ENCODE measurements around the gene GNB3. TPM values are rescaled to one million over a fixed set of nuclear protein-coding genes. Genes with fewer than 3 reads are reported as not detected.

The GNB3 gene
- total RNA-seq, 1 experiment from 2014 or later: 0.21 TPM

- intact Hi-C loops (cut with micrococcal nuclease; ENCODE audit: unreplicated experiment) (no loop called here), in situ Hi-C loops (cut with HindIII; ENCODE audit: low pct_unique_long_range_greater_than_20kb, low sequenced_read_pairs) (no loop called here)
- H3K9me3 ChIP-seq (ENCODE audit: control insufficient read depth, insufficient read depth, low read depth, low read length): no peaks in the 10 kb centered on the region
- ATAC-seq: peak; percentile 78
- H3K27me3 ChIP-seq (ENCODE audit: control insufficient read depth, insufficient read depth, low read length): no peaks in the 10 kb centered on the region
- peak within 1 kb of the TSS; percentile 82 for H3K27ac ChIP-seq (ENCODE audit: low read length)
- H3K36me3 ChIP-seq (ENCODE audit: control insufficient read depth, insufficient read depth, low read length): peaks cover 6% of the 10 kb centered on the region; the same call in 1 of the 2 replicates
- H3K4me1 ChIP-seq (ENCODE audit: control insufficient read depth, insufficient read depth, low read length): peaks cover 28% of the 10 kb centered on the region
- ChIA-PET POLR2A (interaction anchor here (0.6 to 0.9 kb wide), 7 partner anchors 15 to 179 kb away, joined by 3 to 17 read pairs (median 8); partner anchors contain the start of genes PTMS, USP5 and ZNF384), CTCF (no interaction called here)
- no TSS peak for BruUV-seq (replicated peaks)
- TF ChIP-seq TCF7L2 (IDR thresholded peaks at IDR 0.05; ENCODE audit: low read depth, low read length): no peak
- peak; percentile 97 for TF ChIP-seq POLR2AphosphoS5 (IDR thresholded peaks at IDR 0.05; ENCODE audit: low read depth, low read length)
- TF ChIP-seq REST (IDR thresholded peaks at IDR 0.05; ENCODE audit: insufficient read depth in 1 of 2, low read depth in 2 of 2, low read length in 1 of 2): no peak
- TF ChIP-seq SIN3A (IDR thresholded peaks at IDR 0.05; ENCODE audit: borderline replicate concordance, insufficient read depth, low read depth, low read length): peak; percentile 71; the same call in 1 of the 2 replicates
- no peak for TF ChIP-seq CTCF (IDR thresholded peaks at IDR 0.05)
- H3K4me3 ChIP-seq (ENCODE audit: low read depth in 2 of 2, low read length in 2 of 2): peak within 1 kb of the TSS; percentile 61 to 92
- DNase-seq (ENCODE audit: low read depth, low spot score): no peak
These were observed 26.9 kb downstream of the GNB3 start, which contains the start of gene TPI1 for GRCh38 chr12:6867413-6868210. TPI1 (plus strand) TSS chr12:6867531; CDS start chr12:6867567, 36 bp downstream.

- no peak for TF ChIP-seq CTCF (IDR thresholded peaks at IDR 0.05)
- TF ChIP-seq TCF7L2 (IDR thresholded peaks at IDR 0.05; ENCODE audit: low read depth, low read length): no peak
- TF ChIP-seq SIN3A (IDR thresholded peaks at IDR 0.05; ENCODE audit: borderline replicate concordance, insufficient read depth, low read depth, low read length): no peak
- TF ChIP-seq POLR2AphosphoS5 (IDR thresholded peaks at IDR 0.05; ENCODE audit: low read depth, low read length): no peak
- Histone ChIP-seq H3K27ac (ENCODE audit: low read length) (peak overlapping the region; percentile 72), H3K4me1 (ENCODE audit: control insufficient read depth, insufficient read depth, low read length) (peaks cover 28% of the 10 kb centered on the region), H3K4me3 (ENCODE audit: low read depth in 2 of 2, low read length in 2 of 2) (peak overlapping the region; percentile 61 to 92), H3K36me3 (ENCODE audit: control insufficient read depth, insufficient read depth, low read length) (peaks cover 6% of the 10 kb centered on the region; the same call in 1 of the 2 replicates), H3K27me3 (ENCODE audit: control insufficient read depth, insufficient read depth, low read length) (no peaks in the 10 kb centered on the region), H3K9me3 (ENCODE audit: control insufficient read depth, insufficient read depth, low read depth, low read length) (no peaks in the 10 kb centered on the region)
- ATAC-seq: no peak
- ChIA-PET CTCF (interaction anchor here (1.3 kb wide), 1 partner anchor 23 kb away, joined by 4 read pairs; no protein-coding TSS in a partner anchor), POLR2A (interaction anchor here (0.6 kb wide), 1 partner anchor 444 kb away, joined by 5 read pairs; no protein-coding TSS in a partner anchor)
- no peak for DNase-seq (ENCODE audit: low read depth, low spot score)
- no TSS peak for BruUV-seq (replicated peaks)
- intact Hi-C loops (cut with micrococcal nuclease; ENCODE audit: unreplicated experiment): no loop called here
- in situ Hi-C loops (cut with HindIII; ENCODE audit: low pct_unique_long_range_greater_than_20kb, low sequenced_read_pairs): no loop called here
These were observed 27.7 kb downstream of the GNB3 start for GRCh38 chr12:6868211-6869048.
